ENCODE results near the gene FXYD5. TPM values are rescaled to one million over a fixed set of nuclear protein-coding genes. Genes with fewer than 3 reads are reported as not detected.
A peak's percentile ranks its signal among the peaks of the same experiment; 100 is the strongest.

Gene FXYD5
- total and polyA plus RNA-seq, 8 donors: 10.3 to 118 (median 43.8) TPM

DNA sequence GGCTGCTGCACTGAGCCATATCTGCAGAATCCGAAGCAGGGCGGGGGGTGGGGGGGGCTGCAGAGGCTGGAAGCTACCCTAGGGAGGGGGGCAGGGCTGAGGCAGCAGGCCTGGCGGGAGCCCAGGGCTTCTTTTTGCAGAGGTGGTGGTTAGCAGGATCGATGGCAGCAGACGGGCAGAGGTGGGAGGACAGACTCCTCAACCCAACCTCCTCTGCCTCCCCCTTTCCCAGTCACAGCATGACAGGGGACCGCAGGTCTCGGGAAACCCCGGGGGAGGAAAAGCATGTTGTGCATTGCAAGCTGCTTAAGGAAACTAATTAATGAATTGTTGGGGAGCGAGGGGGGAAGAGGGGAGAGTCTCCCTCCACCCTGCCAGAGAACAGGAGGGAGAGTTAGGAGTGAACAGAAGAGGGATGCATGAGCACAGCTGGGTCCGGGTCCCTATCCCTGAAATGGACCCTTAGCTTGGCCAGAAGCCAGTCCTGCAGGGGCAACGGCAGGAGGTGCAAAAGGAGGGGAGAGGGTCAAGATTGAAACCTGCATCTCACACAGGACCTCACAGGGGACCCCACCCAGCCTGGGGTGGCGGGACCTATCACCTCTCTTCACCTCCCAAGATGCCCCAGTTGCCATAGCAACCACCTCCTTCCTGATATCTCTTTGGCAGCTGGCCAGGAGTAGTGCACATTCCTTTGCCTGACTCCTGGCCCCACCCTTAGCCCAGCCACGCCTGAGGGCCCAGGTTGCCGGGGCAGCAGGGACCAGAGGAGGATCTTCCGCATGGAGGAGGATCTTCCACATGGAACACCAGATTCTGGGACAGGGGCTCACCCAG, 9.7 kb upstream of the FXYD5 start:
- peak; percentile 76 to 92 for DNase-seq
- H3K27me3 ChIP-seq: peaks cover 0 to 52% (median 16%) of the 10 kb centered on the region in 3 donors
- 10 to 32% (median 16%) methylated on average over 10 to 15 of the region's 15 CpGs for WGBS, 5 donors
- H3K36me3 ChIP-seq: no peaks in the 10 kb centered on the region
- TF ChIP-seq POLR2A (IDR thresholded peaks at IDR 0.05) (no peak), POLR2AphosphoS5 (IDR thresholded peaks at IDR 0.05) (peak in 1 of 3 donors; percentile 39)
- no peaks in the 10 kb centered on the region for H3K9me3 ChIP-seq
- intact Hi-C loops (cut with DNase I; ENCODE audit: low total_unique reads): loop anchor here (10.0 kb wide), 1 partner anchor 120 kb away; the partner anchor contains the start of gene USF2
- H3K27ac ChIP-seq: no peak overlapping the region
- no peak overlapping the region for H3K4me3 ChIP-seq
- peaks cover 24 to 49% (median 39%) of the 10 kb centered on the region in 4 donors for H3K4me1 ChIP-seq

DNA sequence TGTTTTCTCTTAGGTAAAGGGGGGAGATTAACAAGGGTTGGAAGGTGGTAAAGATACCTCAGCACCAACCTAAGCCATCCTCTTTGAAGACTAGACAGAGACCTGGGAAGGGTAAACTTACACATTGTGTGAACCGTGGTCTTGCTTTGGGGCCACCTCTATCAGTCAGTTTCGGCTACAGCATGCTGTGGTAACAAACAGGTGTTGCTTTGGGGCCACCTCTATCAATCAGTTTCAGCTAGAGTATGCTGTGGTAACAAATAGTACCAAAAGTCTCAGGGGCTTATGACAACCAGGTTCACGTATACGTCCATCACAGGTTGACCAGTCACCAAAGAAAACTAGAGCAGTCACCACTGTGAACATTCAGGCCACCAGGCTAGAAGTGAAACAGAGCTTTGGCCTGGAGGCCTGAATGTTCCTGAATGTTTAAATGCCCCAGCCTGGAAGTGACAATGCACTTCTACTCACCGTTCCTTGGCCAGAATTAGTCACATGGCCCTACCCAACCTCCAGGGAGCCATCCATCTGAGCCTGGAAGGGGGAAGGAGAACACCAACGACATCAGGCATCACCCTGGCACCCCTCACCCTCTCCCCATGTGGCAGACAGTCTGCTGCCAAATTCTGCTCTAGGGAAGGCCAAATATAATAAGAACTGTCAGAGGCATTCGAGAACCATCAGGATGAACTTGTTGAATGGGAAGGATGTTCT, 7.6 kb upstream of the FXYD5 start:
- intact Hi-C loops (cut with DNase I; ENCODE audit: low total_unique reads): loop anchor here (10.0 kb wide), 1 partner anchor 118 kb away; the partner anchor contains the start of gene USF2
- H3K4me3 ChIP-seq: no peak overlapping the region
- DNase-seq: no peak
- H3K27ac ChIP-seq: no peak overlapping the region
- H3K27me3 ChIP-seq: peaks cover 0 to 48% (median 16%) of the 10 kb centered on the region in 3 donors
- H3K4me1 ChIP-seq: peaks cover 14 to 29% (median 20%) of the 10 kb centered on the region in 4 donors
- TF ChIP-seq EP300 (IDR thresholded peaks at IDR 0.05): no peak
- TF ChIP-seq, protein P1, sequence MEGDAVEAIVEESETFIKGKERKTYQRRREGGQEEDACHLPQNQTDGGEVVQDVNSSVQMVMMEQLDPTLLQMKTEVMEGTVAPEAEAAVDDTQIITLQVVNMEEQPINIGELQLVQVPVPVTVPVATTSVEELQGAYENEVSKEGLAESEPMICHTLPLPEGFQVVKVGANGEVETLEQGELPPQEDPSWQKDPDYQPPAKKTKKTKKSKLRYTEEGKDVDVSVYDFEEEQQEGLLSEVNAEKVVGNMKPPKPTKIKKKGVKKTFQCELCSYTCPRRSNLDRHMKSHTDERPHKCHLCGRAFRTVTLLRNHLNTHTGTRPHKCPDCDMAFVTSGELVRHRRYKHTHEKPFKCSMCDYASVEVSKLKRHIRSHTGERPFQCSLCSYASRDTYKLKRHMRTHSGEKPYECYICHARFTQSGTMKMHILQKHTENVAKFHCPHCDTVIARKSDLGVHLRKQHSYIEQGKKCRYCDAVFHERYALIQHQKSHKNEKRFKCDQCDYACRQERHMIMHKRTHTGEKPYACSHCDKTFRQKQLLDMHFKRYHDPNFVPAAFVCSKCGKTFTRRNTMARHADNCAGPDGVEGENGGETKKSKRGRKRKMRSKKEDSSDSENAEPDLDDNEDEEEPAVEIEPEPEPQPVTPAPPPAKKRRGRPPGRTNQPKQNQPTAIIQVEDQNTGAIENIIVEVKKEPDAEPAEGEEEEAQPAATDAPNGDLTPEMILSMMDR (IDR thresholded peaks at IDR 0.05): no peak
- no peak for TF ChIP-seq POLR2AphosphoS5 (IDR thresholded peaks at IDR 0.05)
- no peak for TF ChIP-seq POLR2A (IDR thresholded peaks at IDR 0.05)
- H3K36me3 ChIP-seq: no peaks in the 10 kb centered on the region
- 73 to 91% (median 83%) methylated on average over 6 to 7 of the region's 7 CpGs for WGBS, 5 donors
- no peaks in the 10 kb centered on the region for H3K9me3 ChIP-seq

DNA sequence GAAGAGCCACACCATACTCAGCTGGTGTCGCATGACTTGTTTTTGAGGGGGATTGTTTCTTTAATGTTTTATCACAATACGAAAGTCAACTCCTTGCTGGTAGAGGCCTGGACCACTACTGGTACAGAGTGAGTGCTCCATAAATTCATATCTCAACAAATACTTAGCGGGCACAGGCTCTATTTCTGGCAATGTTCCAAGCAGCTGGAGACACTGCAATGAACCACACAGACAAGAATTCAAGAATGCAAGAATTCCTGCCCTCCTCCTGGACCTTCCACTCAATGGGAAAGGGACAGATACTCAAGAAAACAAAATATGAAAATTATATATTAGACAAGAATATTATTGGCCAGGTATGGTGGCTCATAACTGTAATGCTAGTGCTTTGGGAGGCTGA, 5.1 kb upstream of the FXYD5 start:
- Histone ChIP-seq H3K4me1 (peaks cover 10 to 23% (median 14%) of the 10 kb centered on the region in 4 donors), H3K36me3 (no peaks in the 10 kb centered on the region), H3K9me3 (no peaks in the 10 kb centered on the region), H3K4me3 (no peak overlapping the region), H3K27me3 (peaks cover 0 to 42% (median 9%) of the 10 kb centered on the region in 3 donors), H3K27ac (no peak overlapping the region)
- no peak for TF ChIP-seq EP300 (IDR thresholded peaks at IDR 0.05)
- no peak for TF ChIP-seq POLR2A (IDR thresholded peaks at IDR 0.05)
- TF ChIP-seq, protein P1 (IDR thresholded peaks at IDR 0.05): no peak
- TF ChIP-seq POLR2AphosphoS5 (IDR thresholded peaks at IDR 0.05): no peak
- no peak for DNase-seq
- WGBS, 5 donors: 81 to 88% (median 86%) methylated on average over 3 of the region's 3 CpGs
- intact Hi-C loops (cut with DNase I; ENCODE audit: low total_unique reads): loop anchor here (10.0 kb wide), 1 partner anchor 115 kb away; the partner anchor contains the start of gene USF2

DNA sequence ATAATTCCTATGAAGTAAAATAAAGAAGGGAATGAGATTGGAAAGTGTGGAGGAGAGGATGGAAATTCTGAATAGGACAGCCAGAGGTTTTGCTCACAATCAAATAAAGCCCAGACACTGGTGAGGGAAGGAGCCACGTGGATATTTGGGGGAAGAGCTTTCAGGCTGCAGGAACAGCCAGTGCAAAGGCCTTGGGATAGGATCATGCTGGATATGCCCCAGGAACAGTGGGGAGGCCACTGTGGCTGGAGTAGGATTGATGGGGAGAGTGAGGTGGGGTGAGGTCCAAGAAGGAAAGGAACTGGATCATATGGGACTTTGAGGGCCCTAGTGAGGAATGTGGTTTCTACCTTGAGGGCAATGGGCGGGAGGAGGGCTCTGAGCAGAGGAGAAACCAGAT, 4.1 kb upstream of the FXYD5 start:
- Histone ChIP-seq H3K9me3 (no peaks in the 10 kb centered on the region), H3K27me3 (peaks cover 0 to 43% (median 9%) of the 10 kb centered on the region in 3 donors), H3K4me1 (peaks cover 16 to 25% (median 21%) of the 10 kb centered on the region in 4 donors), H3K4me3 (no peak overlapping the region), H3K36me3 (no peaks in the 10 kb centered on the region), H3K27ac (no peak overlapping the region)
- 67 to 81% (median 76%) methylated on average over 2 of the region's 2 CpGs for WGBS, 5 donors
- no peak for DNase-seq
- intact Hi-C loops (cut with DNase I; ENCODE audit: low total_unique reads): no loop called here
- TF ChIP-seq POLR2AphosphoS5 (IDR thresholded peaks at IDR 0.05) (no peak), EP300 (IDR thresholded peaks at IDR 0.05) (no peak), POLR2A (IDR thresholded peaks at IDR 0.05) (no peak)
- TF ChIP-seq, protein P1 (IDR thresholded peaks at IDR 0.05): no peak

Measured in stomach (tissue), 9 donors.